ENCODE measurements around the gene FAM118A. TPM values are rescaled to one million over a fixed set of nuclear protein-coding genes. Genes with fewer than 3 reads are reported as not detected.
A peak's percentile ranks its signal among the peaks of the same experiment; 100 is the strongest.
"Not testable (repeated sequence)": the region's sequence is repeated elsewhere in the genome, so short reads cannot be mapped to it uniquely, and the experiment has no call there.

The FAM118A gene
- polyA plus RNA-seq, 4 donors: 4.5 to 76.3 (median 24.7) TPM

DNA sequence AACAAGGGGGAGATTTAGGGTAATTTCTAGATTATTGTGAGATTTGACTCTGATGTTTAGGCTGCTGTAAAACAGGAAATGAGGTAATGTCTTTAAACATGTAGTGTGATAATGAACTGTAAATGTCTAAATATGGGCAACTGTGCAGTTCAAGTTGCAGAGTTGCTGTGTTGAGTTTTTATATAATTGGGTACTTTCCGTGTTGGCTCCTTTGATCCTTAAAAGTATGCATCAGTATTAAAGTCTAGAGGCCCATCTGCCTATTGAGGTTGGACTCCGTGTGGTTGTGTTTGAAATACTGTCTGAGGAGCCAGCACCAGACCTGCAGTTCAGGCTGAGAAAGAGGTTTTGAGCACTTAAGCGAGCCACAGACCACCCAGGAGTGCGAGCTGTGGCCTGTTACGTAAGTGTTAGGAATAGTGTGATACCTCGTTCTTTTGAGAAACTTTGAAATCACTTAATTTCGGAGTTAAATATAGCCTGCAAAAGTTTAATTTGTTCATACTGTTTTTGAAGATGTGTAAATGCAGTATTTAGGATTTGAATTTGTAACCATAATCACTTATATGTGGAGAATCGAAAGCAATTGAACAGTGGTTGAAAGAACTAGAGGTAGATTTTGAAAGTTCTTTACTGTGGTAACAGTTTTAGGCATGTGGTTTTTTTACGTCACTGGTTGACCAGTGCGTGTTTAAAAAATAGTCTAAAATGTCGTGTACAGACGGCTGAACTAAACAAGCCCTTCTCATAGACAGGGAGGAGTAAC lies 9.0 kb downstream of the FAM118A start:
- Histone ChIP-seq H3K9me3 (ENCODE audit: control insufficient read depth in 2 of 2, insufficient read depth in 1 of 2, low read depth in 1 of 2, low read length in 1 of 2) (no peaks in the 10 kb centered on the region), H3K4me3 (ENCODE audit: low read depth in 1 of 3, low read length in 3 of 3) (no peak overlapping the region), H3K36me3 (ENCODE audit: control insufficient read depth in 3 of 3, insufficient read depth in 2 of 3, low read depth in 1 of 3, low read length in 3 of 3) (peaks cover 0 to 31% (median 0%) of the 10 kb centered on the region in 3 donors), H3K27me3 (ENCODE audit: control insufficient read depth in 3 of 3, insufficient read depth in 3 of 3, low read length in 3 of 3) (no peaks in the 10 kb centered on the region), H3K4me1 (ENCODE audit: control insufficient read depth in 3 of 3, insufficient read depth in 2 of 3, low read depth in 1 of 3, low read length in 2 of 3) (peaks cover 0 to 33% (median 3%) of the 10 kb centered on the region in 3 donors), H3K27ac (ENCODE audit: low read depth in 1 of 3, low read length in 2 of 3) (peak overlapping the region; percentile 68 to 93 (median 85))
- FAIRE-seq (no peak), DNase-seq (peak; percentile 25 to 34)
- WGBS, 3 donors: 48 to 74% (median 67%) methylated on average over 12 of the region's 12 CpGs

DNA sequence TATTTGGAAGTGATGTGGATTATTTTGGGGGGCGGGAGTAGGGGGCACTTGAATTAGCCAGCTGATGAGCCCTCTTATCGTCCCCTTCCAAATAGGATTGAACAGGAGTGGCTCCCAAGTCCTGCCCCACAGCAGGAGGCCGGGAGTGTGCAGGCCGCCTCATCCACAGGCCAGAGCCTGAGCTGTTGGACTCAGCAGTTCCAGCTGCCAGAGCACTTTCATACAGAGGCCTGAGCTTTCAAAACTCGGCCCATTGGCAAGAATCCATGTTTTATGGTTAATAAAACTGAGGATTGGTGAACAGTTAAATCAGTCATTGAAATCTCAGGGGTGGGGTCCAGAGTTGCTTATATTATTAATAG lies 9.6 kb downstream of the FAM118A start:
- Histone ChIP-seq H3K4me1 (ENCODE audit: control insufficient read depth in 3 of 3, insufficient read depth in 2 of 3, low read depth in 1 of 3, low read length in 2 of 3) (peaks cover 0 to 28% (median 3%) of the 10 kb centered on the region in 3 donors), H3K4me3 (ENCODE audit: low read depth in 1 of 3, low read length in 3 of 3) (peak overlapping the region in 1 of 3 donors; percentile 18), H3K36me3 (ENCODE audit: control insufficient read depth in 3 of 3, insufficient read depth in 2 of 3, low read depth in 1 of 3, low read length in 3 of 3) (peaks cover 0 to 37% (median 2%) of the 10 kb centered on the region in 3 donors), H3K27ac (ENCODE audit: low read depth in 1 of 3, low read length in 2 of 3) (peak overlapping the region; percentile 68 to 93 (median 85)), H3K9me3 (ENCODE audit: control insufficient read depth in 2 of 2, insufficient read depth in 1 of 2, low read depth in 1 of 2, low read length in 1 of 2) (no peaks in the 10 kb centered on the region), H3K27me3 (ENCODE audit: control insufficient read depth in 3 of 3, insufficient read depth in 3 of 3, low read length in 3 of 3) (no peaks in the 10 kb centered on the region)
- FAIRE-seq (no peak), DNase-seq (no peak)
- 20 to 46% (median 30%) methylated on average over 5 of the region's 5 CpGs for WGBS, 3 donors

DNA sequence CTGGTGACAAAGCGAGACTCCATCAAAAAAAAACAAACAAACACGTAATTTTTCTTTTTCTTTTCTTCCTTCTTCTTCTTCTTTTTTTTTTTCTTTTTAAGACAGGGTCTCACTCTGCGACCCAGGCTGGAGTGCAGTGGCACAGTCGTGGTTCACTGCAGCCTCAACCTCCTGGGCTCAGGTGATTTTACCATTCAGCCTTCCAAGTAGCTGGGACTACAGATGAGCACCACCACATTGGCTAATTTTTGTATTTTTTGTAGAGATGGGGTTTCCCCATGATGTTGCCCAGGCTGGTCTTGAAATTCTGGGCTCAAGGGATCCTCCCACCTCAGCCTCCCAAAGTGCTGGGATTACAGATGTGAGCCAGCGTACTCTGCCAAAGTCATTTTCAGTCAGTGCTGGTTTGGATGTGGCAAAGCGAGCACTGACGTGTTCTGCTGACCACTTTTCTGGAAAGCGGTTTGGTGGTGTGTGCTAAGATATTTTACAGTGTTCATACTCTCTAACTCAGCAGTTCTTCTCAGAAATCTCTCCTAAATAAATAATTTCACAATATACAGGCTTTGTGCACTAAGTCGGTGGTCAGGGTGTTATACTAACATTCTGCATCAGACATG lies 10.7 kb downstream of the FAM118A start:
- H3K27ac ChIP-seq (ENCODE audit: low read depth in 1 of 3, low read length in 2 of 3): peak overlapping the region in 1 of 3 donors; percentile 93
- H3K27me3 ChIP-seq (ENCODE audit: control insufficient read depth in 3 of 3, insufficient read depth in 3 of 3, low read length in 3 of 3): no peaks in the 10 kb centered on the region
- peaks cover 0 to 23% (median 3%) of the 10 kb centered on the region in 3 donors for H3K4me1 ChIP-seq (ENCODE audit: control insufficient read depth in 3 of 3, insufficient read depth in 2 of 3, low read depth in 1 of 3, low read length in 2 of 3)
- WGBS, 3 donors: 75 to 89% (median 82%) methylated on average over 9 of the region's 9 CpGs
- peaks cover 0 to 47% (median 2%) of the 10 kb centered on the region in 3 donors for H3K36me3 ChIP-seq (ENCODE audit: control insufficient read depth in 3 of 3, insufficient read depth in 2 of 3, low read depth in 1 of 3, low read length in 3 of 3)
- no peak for DNase-seq
- no peak for FAIRE-seq
- no peak overlapping the region for H3K4me3 ChIP-seq (ENCODE audit: low read depth in 1 of 3, low read length in 3 of 3)
- H3K9me3 ChIP-seq (ENCODE audit: control insufficient read depth in 2 of 2, insufficient read depth in 1 of 2, low read depth in 1 of 2, low read length in 1 of 2): no peaks in the 10 kb centered on the region

DNA sequence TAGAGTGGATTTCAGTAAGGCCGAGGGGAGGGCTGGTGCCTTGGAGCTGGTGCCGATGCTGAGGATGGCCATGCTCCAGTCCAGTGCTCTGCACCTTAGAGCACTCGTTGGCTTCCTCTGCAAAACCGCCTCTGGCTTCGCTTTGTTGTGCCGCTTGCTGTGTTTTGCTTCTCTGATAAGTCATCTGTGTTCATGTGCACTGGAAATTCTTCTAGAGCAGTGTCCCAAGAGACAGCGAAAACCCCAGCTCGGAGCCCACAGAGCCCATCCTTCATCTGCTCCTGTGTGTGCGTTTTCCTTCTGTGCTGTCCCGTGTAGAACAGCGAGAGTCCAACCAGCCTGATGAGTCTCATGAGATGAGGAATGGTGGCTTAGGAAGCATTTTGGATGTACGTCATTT lies 12.1 kb downstream of the FAM118A start:
- WGBS, 3 donors: 86 to 95% (median 88%) methylated on average over 12 of the region's 12 CpGs
- no peak for DNase-seq
- no peaks in the 10 kb centered on the region for H3K27me3 ChIP-seq (ENCODE audit: control insufficient read depth in 3 of 3, insufficient read depth in 3 of 3, low read length in 3 of 3)
- peaks cover 0 to 21% (median 3%) of the 10 kb centered on the region in 3 donors for H3K4me1 ChIP-seq (ENCODE audit: control insufficient read depth in 3 of 3, insufficient read depth in 2 of 3, low read depth in 1 of 3, low read length in 2 of 3)
- H3K36me3 ChIP-seq (ENCODE audit: control insufficient read depth in 3 of 3, insufficient read depth in 2 of 3, low read depth in 1 of 3, low read length in 3 of 3): peaks cover 0 to 52% (median 2%) of the 10 kb centered on the region in 3 donors
- H3K4me3 ChIP-seq (ENCODE audit: low read depth in 1 of 3, low read length in 3 of 3): no peak overlapping the region
- no peaks in the 10 kb centered on the region for H3K9me3 ChIP-seq (ENCODE audit: control insufficient read depth in 2 of 2, insufficient read depth in 1 of 2, low read depth in 1 of 2, low read length in 1 of 2)
- FAIRE-seq: no peak
- H3K27ac ChIP-seq (ENCODE audit: low read depth in 1 of 3, low read length in 2 of 3): no peak overlapping the region

DNA sequence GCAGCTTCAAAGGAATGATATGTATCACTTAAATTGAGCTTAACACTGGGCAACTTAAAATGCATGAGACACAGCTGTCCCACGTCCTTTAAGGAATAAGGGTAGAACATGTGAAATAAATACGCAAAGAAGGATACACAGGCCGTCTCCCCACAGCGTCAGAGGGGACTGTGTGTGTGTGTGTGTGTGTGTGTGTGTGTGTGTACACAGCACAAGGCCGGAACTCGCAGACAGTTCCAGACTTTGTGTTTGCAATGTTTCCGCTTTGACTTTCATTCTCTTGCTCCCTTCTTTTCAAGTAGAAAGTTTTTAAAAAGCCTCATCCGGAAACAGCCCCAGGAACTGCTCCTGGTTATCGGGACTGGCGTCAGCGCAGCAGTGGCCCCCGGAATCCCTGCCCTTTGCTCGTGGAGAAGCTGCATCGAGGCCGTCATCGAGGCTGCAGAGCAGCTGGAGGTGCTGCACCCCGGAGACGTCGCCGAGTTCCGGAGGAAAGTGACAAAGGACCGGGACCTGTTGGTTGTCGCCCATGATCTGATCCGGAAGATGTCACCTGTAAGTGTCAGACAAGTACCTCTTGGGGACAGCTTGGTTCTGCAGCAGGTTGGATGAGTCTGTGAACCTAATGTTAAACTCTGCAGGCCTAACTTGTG lies 13.3 kb downstream of the FAM118A start:
- Histone ChIP-seq H3K9me3 (ENCODE audit: control insufficient read depth in 2 of 2, insufficient read depth in 1 of 2, low read depth in 1 of 2, low read length in 1 of 2) (no peaks in the 10 kb centered on the region), H3K4me1 (ENCODE audit: control insufficient read depth in 3 of 3, insufficient read depth in 2 of 3, low read depth in 1 of 3, low read length in 2 of 3) (peaks cover 0 to 11% (median 3%) of the 10 kb centered on the region in 3 donors), H3K4me3 (ENCODE audit: low read depth in 1 of 3, low read length in 3 of 3) (no peak overlapping the region), H3K27me3 (ENCODE audit: control insufficient read depth in 3 of 3, insufficient read depth in 3 of 3, low read length in 3 of 3) (no peaks in the 10 kb centered on the region), H3K27ac (ENCODE audit: low read depth in 1 of 3, low read length in 2 of 3) (no peak overlapping the region), H3K36me3 (ENCODE audit: control insufficient read depth in 3 of 3, insufficient read depth in 2 of 3, low read depth in 1 of 3, low read length in 3 of 3) (peaks cover 2 to 63% (median 2%) of the 10 kb centered on the region in 3 donors)
- 90 to 93% (median 91%) methylated on average over 24 of the region's 24 CpGs for WGBS, 3 donors
- DNase-seq (no peak), FAIRE-seq (no peak)

DNA sequence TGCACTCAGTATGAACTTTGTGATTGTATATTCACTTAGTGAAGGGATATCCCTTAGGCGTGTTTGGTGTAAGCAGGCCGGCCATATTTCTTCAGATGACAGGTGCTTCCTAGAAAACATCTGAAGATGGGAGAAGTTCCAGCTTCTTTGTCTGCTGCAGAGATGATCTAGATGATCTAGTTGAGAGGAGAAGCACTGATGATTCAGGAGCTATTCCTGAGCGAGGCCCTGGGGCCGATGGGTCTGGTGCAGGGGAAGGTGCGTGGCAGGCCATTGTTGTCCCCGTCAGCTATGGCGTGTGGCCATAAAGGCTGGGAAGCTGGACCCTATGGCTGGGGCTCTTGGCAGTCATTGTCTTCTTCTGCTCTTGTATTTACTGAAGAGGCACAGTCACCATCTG lies 14.0 kb downstream of the FAM118A start:
- Histone ChIP-seq H3K9me3 (ENCODE audit: control insufficient read depth in 2 of 2, insufficient read depth in 1 of 2, low read depth in 1 of 2, low read length in 1 of 2) (no peaks in the 10 kb centered on the region), H3K27me3 (ENCODE audit: control insufficient read depth in 3 of 3, insufficient read depth in 3 of 3, low read length in 3 of 3) (no peaks in the 10 kb centered on the region), H3K4me1 (ENCODE audit: control insufficient read depth in 3 of 3, insufficient read depth in 2 of 3, low read depth in 1 of 3, low read length in 2 of 3) (peaks cover 0 to 5% (median 3%) of the 10 kb centered on the region in 3 donors), H3K4me3 (ENCODE audit: low read depth in 1 of 3, low read length in 3 of 3) (no peak overlapping the region), H3K27ac (ENCODE audit: low read depth in 1 of 3, low read length in 2 of 3) (no peak overlapping the region), H3K36me3 (ENCODE audit: control insufficient read depth in 3 of 3, insufficient read depth in 2 of 3, low read depth in 1 of 3, low read length in 3 of 3) (peaks cover 2 to 68% (median 4%) of the 10 kb centered on the region in 3 donors)
- FAIRE-seq: no peak
- DNase-seq: no peak
- WGBS, 3 donors: 83 to 86% (median 84%) methylated on average over 7 of the region's 7 CpGs

DNA sequence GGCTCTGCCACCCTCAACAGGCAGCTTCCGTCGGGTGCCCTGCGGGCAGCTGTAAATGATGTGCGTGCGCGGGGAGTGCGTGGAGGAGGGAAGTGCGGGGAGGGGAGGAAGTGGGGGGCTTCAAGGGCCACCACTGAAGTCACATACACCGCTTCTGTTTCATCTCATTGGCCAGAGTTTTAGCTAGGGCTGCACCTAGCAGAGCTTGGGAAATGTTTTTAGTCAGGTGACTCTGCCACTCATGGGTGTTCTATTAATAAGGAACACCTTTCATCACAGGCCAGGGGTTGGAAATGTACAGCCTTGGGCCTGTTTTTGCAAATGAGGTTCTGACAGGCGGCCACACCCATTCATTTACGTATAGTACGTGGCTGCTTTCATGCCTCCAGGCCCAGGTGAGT lies 14.6 kb downstream of the FAM118A start:
- FAIRE-seq (no peak), DNase-seq (no peak)
- Histone ChIP-seq H3K36me3 (ENCODE audit: control insufficient read depth in 3 of 3, insufficient read depth in 2 of 3, low read depth in 1 of 3, low read length in 3 of 3) (peaks cover 2 to 72% (median 4%) of the 10 kb centered on the region in 3 donors), H3K27ac (ENCODE audit: low read depth in 1 of 3, low read length in 2 of 3) (no peak overlapping the region), H3K27me3 (ENCODE audit: control insufficient read depth in 3 of 3, insufficient read depth in 3 of 3, low read length in 3 of 3) (no peaks in the 10 kb centered on the region), H3K9me3 (ENCODE audit: control insufficient read depth in 2 of 2, insufficient read depth in 1 of 2, low read depth in 1 of 2, low read length in 1 of 2) (no peaks in the 10 kb centered on the region), H3K4me3 (ENCODE audit: low read depth in 1 of 3, low read length in 3 of 3) (no peak overlapping the region), H3K4me1 (ENCODE audit: control insufficient read depth in 3 of 3, insufficient read depth in 2 of 3, low read depth in 1 of 3, low read length in 2 of 3) (peaks cover 0 to 3% (median 0%) of the 10 kb centered on the region in 3 donors)
- 93 to 96% (median 96%) methylated on average over 12 of the region's 12 CpGs for WGBS, 3 donors

DNA sequence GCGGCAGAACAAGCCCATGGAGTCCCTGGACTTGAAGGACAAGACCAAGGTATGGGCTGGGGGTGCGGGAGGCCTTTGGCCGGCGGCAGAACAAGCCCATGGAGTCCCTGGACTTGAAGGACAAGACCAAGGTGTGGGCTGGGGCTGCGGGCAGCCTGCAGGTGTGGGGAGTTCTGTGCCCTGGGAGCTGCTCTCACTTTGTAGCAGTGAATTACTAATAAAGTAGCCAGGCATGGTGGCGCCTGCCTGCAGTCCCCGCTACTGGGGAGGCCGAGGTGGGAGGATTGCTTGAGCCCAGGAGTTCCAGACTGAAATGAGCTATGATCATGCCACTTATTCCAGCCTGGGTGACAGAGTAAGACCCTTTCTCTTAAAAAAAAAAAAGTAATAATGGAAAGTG lies 18.5 kb downstream of the FAM118A start:
- 87 to 96% (median 90%) methylated on average over 7 of the region's 8 CpGs for WGBS, 3 donors
- not testable (repeated sequence) for H3K27ac ChIP-seq (ENCODE audit: low read depth in 1 of 3, low read length in 2 of 3); DNase-seq; FAIRE-seq; H3K4me1 ChIP-seq (ENCODE audit: control insufficient read depth in 3 of 3, insufficient read depth in 2 of 3, low read depth in 1 of 3, low read length in 2 of 3); H3K27me3 ChIP-seq (ENCODE audit: control insufficient read depth in 3 of 3, insufficient read depth in 3 of 3, low read length in 3 of 3); H3K9me3 ChIP-seq (ENCODE audit: control insufficient read depth in 2 of 2, insufficient read depth in 1 of 2, low read depth in 1 of 2, low read length in 1 of 2); H3K4me3 ChIP-seq (ENCODE audit: low read depth in 1 of 3, low read length in 3 of 3)
- peaks cover 6 to 86% (median 7%) of the 10 kb centered on the region in 3 donors for H3K36me3 ChIP-seq (ENCODE audit: control insufficient read depth in 3 of 3, insufficient read depth in 2 of 3, low read depth in 1 of 3, low read length in 3 of 3)

All from small intestine (tissue), 7 donors.